Measurements from ENCODE around the gene DLL1. TPM values are rescaled to one million over a fixed set of nuclear protein-coding genes. Genes with fewer than 3 reads are reported as not detected.

Gene DLL1
- total RNA-seq, 2 donors from 2014 or later, result 6.0 to 13.2 TPM

- no peak for TF ChIP-seq POLR2A (IDR thresholded peaks at IDR 0.05)
- TF ChIP-seq, protein P1, sequence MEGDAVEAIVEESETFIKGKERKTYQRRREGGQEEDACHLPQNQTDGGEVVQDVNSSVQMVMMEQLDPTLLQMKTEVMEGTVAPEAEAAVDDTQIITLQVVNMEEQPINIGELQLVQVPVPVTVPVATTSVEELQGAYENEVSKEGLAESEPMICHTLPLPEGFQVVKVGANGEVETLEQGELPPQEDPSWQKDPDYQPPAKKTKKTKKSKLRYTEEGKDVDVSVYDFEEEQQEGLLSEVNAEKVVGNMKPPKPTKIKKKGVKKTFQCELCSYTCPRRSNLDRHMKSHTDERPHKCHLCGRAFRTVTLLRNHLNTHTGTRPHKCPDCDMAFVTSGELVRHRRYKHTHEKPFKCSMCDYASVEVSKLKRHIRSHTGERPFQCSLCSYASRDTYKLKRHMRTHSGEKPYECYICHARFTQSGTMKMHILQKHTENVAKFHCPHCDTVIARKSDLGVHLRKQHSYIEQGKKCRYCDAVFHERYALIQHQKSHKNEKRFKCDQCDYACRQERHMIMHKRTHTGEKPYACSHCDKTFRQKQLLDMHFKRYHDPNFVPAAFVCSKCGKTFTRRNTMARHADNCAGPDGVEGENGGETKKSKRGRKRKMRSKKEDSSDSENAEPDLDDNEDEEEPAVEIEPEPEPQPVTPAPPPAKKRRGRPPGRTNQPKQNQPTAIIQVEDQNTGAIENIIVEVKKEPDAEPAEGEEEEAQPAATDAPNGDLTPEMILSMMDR (IDR thresholded peaks at IDR 0.05), result no peak
- intact Hi-C loops (cut with DNase I), result no loop called here
- Histone ChIP-seq H3K27ac (peak overlapping the region; percentile 10 to 80 (median 56)), H3K9me3 (no peaks in the 10 kb centered on the region), H3K36me3 (replicated peaks in 1 of 2; ENCODE audit: insufficient read depth in 1 of 2, low read depth in 2 of 2) (no peaks in the 10 kb centered on the region), H3K4me1 (peaks cover 62% of the 10 kb centered on the region), H3K27me3 (peaks cover 0 to under 1% of the 10 kb centered on the region in 2 donors), H3K4me3 (peak overlapping the region; percentile 58 to 68)
- peak in 1 of 4 donors; percentile 50 for DNase-seq
- WGBS, 2 donors, result 2% methylated on average over 11 to 31 of the region's 41 CpGs
- ATAC-seq, result peak; percentile 3
These were observed 955 bp downstream of the DLL1 start for GRCh38 chr6:170289951-170290295.

- Histone ChIP-seq H3K27ac (peak overlapping the region in 3 of 4 donors; percentile 53 to 80 (median 60)), H3K27me3 (no peaks in the 10 kb centered on the region), H3K4me1 (peaks cover 62% of the 10 kb centered on the region), H3K9me3 (no peaks in the 10 kb centered on the region), H3K4me3 (peak overlapping the region; percentile 58 to 68), H3K36me3 (replicated peaks in 1 of 2; ENCODE audit: insufficient read depth in 1 of 2, low read depth in 2 of 2) (peaks cover 0 to 1% of the 10 kb centered on the region in 2 donors)
- DNase-seq, result peak in 1 of 4 donors; percentile 45
- intact Hi-C loops (cut with DNase I), result no loop called here
- 0 to 2% methylated on average over 5 to 82 of the region's 85 CpGs for WGBS, 2 donors
- TF ChIP-seq POLR2A (IDR thresholded peaks at IDR 0.05), result peak in 2 of 3 donors; percentile 5 to 21
- TF ChIP-seq, protein P1 (IDR thresholded peaks at IDR 0.05), result no peak
- no peak for ATAC-seq
These were observed 1.5 kb downstream of the DLL1 start for GRCh38 chr6:170289180-170289931.

DNA sequence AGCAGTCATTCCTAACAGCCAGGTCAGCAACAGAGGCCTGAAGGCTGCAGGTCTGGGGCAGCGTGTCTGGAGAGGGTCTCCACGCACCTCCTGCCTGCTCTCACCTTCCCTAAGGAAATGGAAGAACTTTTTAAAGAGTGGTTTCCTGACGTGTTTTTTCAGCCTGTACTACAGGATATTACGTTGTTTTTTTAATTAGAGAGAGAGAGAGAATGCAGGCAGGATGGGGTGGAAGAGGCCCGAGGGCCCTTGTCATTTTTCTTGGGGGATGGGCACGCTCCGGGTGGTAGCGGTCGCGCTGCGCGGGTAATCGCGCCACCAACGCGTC is 2.1 kb downstream of the DLL1 start:
- Histone ChIP-seq H3K4me3 (peak overlapping the region in 1 of 2 donors; percentile 68), H3K27me3 (no peaks in the 10 kb centered on the region), H3K36me3 (replicated peaks in 1 of 2; ENCODE audit: insufficient read depth in 1 of 2, low read depth in 2 of 2) (peaks cover 0 to 5% of the 10 kb centered on the region in 2 donors), H3K27ac (no peak overlapping the region), H3K4me1 (peaks cover 62% of the 10 kb centered on the region), H3K9me3 (no peaks in the 10 kb centered on the region)
- intact Hi-C loops (cut with DNase I), result no loop called here
- DNase-seq, result no peak
- TF ChIP-seq POLR2A (IDR thresholded peaks at IDR 0.05), result no peak
- TF ChIP-seq, protein P1 (IDR thresholded peaks at IDR 0.05), result no peak
- 11 to 15% methylated on average over 16 of the region's 16 CpGs for WGBS, 2 donors
- ATAC-seq, result no peak

GRCh38 chr6:170288091-170288631 is 2.7 kb downstream of the DLL1 start:
- H3K27ac ChIP-seq, result peak overlapping the region in 1 of 4 donors; percentile 6
- H3K36me3 ChIP-seq (replicated peaks in 1 of 2; ENCODE audit: insufficient read depth in 1 of 2, low read depth in 2 of 2), result peaks cover 0 to 6% of the 10 kb centered on the region in 2 donors
- WGBS, 2 donors, result 80 to 86% methylated on average over 30 to 33 of the region's 33 CpGs
- peak overlapping the region in 1 of 2 donors; percentile 68 for H3K4me3 ChIP-seq
- intact Hi-C loops (cut with DNase I), result no loop called here
- no peaks in the 10 kb centered on the region for H3K27me3 ChIP-seq
- H3K9me3 ChIP-seq, result no peaks in the 10 kb centered on the region
- TF ChIP-seq, protein P1 (IDR thresholded peaks at IDR 0.05), result no peak
- no peak for TF ChIP-seq POLR2A (IDR thresholded peaks at IDR 0.05)
- DNase-seq (no peak), ATAC-seq (no peak)
- H3K4me1 ChIP-seq, result peaks cover 62% of the 10 kb centered on the region

Data from body of pancreas (tissue), 4 donors.